GM12892 (cell line): ENCODE measurements around the gene S100A4.

Experiments
- POLR2A ChIP-seq: IDR thresholded peaks from 2 replicates; pipeline ENCODE4 v1.6.1; 2011; ENCODE audit warnings: low read depth, low read length, control low read depth
- POLR2AphosphoS5 ChIP-seq: IDR thresholded peaks from 2 replicates; pipeline ENCODE4 v1.6.1; 2011; ENCODE audit warnings: low read depth, low read length, control low read depth
- TAF1 ChIP-seq: IDR thresholded peaks from 2 replicates; pipeline ENCODE4 v1.6.1; 2011; ENCODE audit warnings: low read depth, mild to moderate bottlenecking, control low read depth, low read length, borderline replicate concordance

DNA sequence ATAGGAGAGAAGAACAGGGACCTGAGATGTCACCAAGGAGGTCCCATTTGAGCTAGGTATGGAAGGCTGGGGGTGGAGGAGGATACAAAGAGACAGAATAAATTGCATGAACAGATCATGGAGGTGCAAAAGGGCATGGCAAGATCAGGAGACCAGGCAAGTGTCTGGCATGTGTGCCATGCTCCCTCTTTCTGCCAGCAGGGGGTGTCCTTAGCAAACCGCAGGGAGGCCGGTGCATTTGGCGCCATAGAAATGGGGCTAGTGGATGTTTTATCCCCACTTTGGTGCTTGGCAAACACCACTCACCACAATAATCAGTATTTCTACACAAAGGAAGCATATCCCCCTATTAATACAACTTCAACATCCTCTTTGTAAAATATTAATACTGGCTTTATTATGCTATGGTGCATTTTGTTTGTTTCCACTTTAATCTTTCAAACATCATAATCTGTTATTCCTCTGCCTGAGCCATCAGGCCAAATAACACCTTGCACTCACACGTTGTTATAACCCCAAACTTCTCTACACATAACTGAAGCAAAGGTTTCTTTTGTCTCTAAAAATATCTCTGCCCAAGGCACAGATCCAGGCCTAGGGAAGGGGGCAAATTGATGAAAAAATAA, 35.8 kb downstream of the S100A4 start:
- no peak for TF ChIP-seq POLR2AphosphoS5
- TF ChIP-seq POLR2A: no peak
- TF ChIP-seq TAF1: no peak
